ENCODE results near the gene TSPAN5. TPM values are rescaled to one million over a fixed set of nuclear protein-coding genes. Genes with fewer than 3 reads are reported as not detected.

TSPAN5 gene
- total RNA-seq, 1 experiment from 2014 or later, result 41.8 TPM

DNA sequence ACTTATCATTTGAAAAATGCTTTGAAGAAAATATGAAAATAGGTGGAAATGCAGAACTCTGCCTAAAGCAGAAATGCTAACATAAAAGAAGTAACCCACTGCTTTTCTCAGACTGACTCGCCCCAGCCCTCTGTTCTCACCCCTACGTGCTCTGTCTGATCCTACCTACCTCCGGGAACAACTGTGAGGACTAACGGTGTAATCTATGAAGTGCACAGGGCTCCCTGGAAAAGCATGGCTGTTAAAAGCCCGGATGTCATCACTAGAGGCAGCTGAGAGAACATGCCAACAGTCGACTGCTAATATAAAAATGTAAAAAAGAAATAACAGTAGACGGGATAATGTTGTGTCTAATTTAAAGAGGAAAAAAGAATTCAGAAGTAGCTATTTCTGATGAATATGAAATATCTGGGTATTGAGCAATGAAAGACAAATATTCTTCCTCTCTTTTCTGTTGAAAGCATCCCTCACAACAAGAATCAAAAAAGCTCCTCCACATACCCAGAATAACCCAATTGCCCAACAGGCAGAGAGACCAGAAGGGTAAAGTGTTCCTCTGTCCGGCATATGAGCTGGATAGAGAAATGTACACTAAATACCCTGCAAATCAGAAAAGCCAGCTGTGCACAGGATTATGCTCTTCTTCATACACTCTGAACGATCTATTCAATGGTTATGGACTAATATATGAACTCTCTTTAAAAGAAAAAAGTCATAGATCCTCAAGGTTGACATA, 130.7 kb downstream of the TSPAN5 start:
- Histone ChIP-seq H3K27me3 (ENCODE audit: low read length) (no peaks in the 10 kb centered on the region), H3K4me1 (ENCODE audit: insufficient read depth, low read length) (peaks cover 28% of the 10 kb centered on the region), H3F3A (ENCODE audit: low read length, unreplicated experiment) (no peaks in the 10 kb centered on the region), H3K4me3 (ENCODE audit: low read length) (no peak overlapping the region), H2AFZ (ENCODE audit: low read length) (no peak overlapping the region), H3K79me2 (ENCODE audit: low read length) (peaks cover 59% of the 10 kb centered on the region), H3K36me3 (ENCODE audit: low read depth, low read length) (no peaks in the 10 kb centered on the region), H4K20me1 (ENCODE audit: low read length) (no peaks in the 10 kb centered on the region), H3K9me2 (replicated peaks; ENCODE audit: low read length) (no peaks in the 10 kb centered on the region), H3K4me2 (ENCODE audit: low read length) (no peak overlapping the region), H3K9me3 (ENCODE audit: low read length) (no peaks in the 10 kb centered on the region), H3K27ac (ENCODE audit: low read length) (no peak overlapping the region), H3K9ac (ENCODE audit: low read length) (no peak overlapping the region)
- ATAC-seq, result no peak
- ChIA-PET CTCF (no interaction called here), POLR2A (ENCODE audit: unreplicated experiment) (no interaction called here)
- no peak for DNase-seq
- intact Hi-C loops (cut with micrococcal nuclease), result no loop called here
- BruUV-seq (replicated peaks), result no TSS peak
- TF ChIP-seq EZH2phosphoT487 (IDR thresholded peaks at IDR 0.05; ENCODE audit: borderline replicate concordance, low read length) (no peak), EZH2 (IDR thresholded peaks at IDR 0.05; ENCODE audit: low read length, unreplicated experiment) (no peak)
- TF ChIP-seq, protein P1, sequence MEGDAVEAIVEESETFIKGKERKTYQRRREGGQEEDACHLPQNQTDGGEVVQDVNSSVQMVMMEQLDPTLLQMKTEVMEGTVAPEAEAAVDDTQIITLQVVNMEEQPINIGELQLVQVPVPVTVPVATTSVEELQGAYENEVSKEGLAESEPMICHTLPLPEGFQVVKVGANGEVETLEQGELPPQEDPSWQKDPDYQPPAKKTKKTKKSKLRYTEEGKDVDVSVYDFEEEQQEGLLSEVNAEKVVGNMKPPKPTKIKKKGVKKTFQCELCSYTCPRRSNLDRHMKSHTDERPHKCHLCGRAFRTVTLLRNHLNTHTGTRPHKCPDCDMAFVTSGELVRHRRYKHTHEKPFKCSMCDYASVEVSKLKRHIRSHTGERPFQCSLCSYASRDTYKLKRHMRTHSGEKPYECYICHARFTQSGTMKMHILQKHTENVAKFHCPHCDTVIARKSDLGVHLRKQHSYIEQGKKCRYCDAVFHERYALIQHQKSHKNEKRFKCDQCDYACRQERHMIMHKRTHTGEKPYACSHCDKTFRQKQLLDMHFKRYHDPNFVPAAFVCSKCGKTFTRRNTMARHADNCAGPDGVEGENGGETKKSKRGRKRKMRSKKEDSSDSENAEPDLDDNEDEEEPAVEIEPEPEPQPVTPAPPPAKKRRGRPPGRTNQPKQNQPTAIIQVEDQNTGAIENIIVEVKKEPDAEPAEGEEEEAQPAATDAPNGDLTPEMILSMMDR (conservative IDR thresholded peaks at IDR 0.05; ENCODE audit: low read depth, low read length), result no peak

DNA sequence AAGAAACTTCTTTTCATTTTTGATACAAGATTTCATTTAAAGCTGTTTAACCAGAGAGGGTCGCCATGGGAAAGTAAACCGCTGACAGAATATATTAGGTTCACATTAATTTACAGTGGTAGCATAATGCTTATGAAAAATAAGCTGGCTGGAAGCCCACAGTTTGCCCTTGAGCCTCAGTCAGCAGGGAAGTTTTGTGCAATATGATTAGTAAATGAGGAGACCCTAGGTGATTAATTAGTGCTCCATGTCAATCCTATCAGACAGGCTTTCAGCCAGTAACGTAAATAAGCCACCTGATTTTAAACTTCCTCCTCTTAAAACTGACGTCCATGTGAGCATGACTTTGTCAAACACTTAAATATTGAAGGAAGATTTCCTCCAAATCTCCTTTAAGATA, 134.2 kb downstream of the TSPAN5 start:
- Histone ChIP-seq H3K36me3 (ENCODE audit: low read depth, low read length) (no peaks in the 10 kb centered on the region), H3K27me3 (ENCODE audit: low read length) (no peaks in the 10 kb centered on the region), H3K9me2 (replicated peaks; ENCODE audit: low read length) (no peaks in the 10 kb centered on the region), H4K20me1 (ENCODE audit: low read length) (no peaks in the 10 kb centered on the region), H3F3A (ENCODE audit: low read length, unreplicated experiment) (no peaks in the 10 kb centered on the region), H3K4me3 (ENCODE audit: low read length) (no peak overlapping the region), H2AFZ (ENCODE audit: low read length) (no peak overlapping the region), H3K79me2 (ENCODE audit: low read length) (peaks cover 87% of the 10 kb centered on the region), H3K9me3 (ENCODE audit: low read length) (no peaks in the 10 kb centered on the region), H3K4me1 (ENCODE audit: insufficient read depth, low read length) (peaks cover 37% of the 10 kb centered on the region), H3K9ac (ENCODE audit: low read length) (no peak overlapping the region), H3K4me2 (ENCODE audit: low read length) (no peak overlapping the region), H3K27ac (ENCODE audit: low read length) (peak overlapping the region; percentile 85; the same call in 1 of the 2 replicates)
- TF ChIP-seq, protein P1 (conservative IDR thresholded peaks at IDR 0.05; ENCODE audit: low read depth, low read length), result no peak
- TF ChIP-seq EZH2phosphoT487 (IDR thresholded peaks at IDR 0.05; ENCODE audit: borderline replicate concordance, low read length) (no peak), EZH2 (IDR thresholded peaks at IDR 0.05; ENCODE audit: low read length, unreplicated experiment) (no peak)
- ChIA-PET POLR2A (ENCODE audit: unreplicated experiment) (no interaction called here), CTCF (interaction anchor here (0.6 kb wide), 1 partner anchor 90 kb away, joined by 4 read pairs; no protein-coding TSS in a partner anchor)
- no peak for DNase-seq
- ATAC-seq, result no peak
- no TSS peak for BruUV-seq (replicated peaks)
- intact Hi-C loops (cut with micrococcal nuclease), result loop anchor here (5.0 kb wide), 2 partner anchors 33 to 48 kb away; no protein-coding TSS in a partner anchor
